HG02970 (cell line): Measurements from ENCODE around the gene SLC41A3.
"Not testable (repeated sequence)": the region's sequence is repeated elsewhere in the genome, so short reads cannot be mapped to it uniquely, and the experiment has no call there.

ENCODE experiments used
- ATAC-seq: cut with Tn5 transposase; IDR thresholded peaks from one replicate; pipeline ENCODE4 v1.9.1; 2021; ENCODE audit warnings: mild to moderate bottlenecking, moderate library complexity, moderate number of reproducible peaks; ENCODE audit not compliant: unreplicated experiment, low FRiP score

SLC41A3 gene

DNA sequence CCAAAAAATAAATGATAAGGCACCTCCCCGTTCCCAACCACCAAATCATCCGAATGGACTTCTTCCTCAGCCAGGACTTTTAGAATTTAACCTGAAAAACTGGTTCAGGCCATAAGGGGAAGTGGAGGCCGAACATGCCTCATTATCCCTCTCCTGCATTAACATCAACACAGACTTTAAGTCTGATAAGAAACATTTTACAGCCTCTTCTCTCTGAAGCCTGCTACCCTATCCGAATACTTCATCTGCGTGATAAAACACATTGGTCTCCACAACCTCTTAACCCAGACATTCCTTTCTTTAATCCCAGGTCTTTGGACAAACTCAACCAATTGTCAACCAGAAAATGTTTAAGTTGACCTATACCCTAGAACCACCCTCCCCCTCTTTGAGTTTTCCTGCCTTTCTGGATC lies 850 bp upstream of the SLC41A3 start:
- no peak for ATAC-seq

DNA sequence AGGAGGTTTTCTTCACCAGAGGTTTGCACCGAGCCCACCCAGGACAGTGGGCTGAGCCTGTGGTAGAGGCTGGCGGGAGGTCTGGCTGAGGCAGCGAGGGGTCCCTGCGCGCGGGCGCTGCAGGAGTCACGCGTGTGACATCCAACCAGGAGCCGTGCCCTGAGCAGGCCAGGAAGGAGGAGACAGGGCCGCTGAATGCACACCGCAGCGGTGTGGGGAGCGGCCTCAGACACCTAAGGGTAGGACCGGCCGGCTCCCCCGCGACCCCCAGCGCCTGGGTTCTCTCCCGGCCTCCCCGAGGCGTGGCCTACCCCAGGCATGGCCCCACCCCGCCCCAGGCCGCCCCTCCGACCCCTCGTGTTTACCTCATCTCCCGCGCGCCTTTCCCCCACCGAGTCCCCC lies 412 bp downstream of the SLC41A3 start:
- peak; percentile 39 for ATAC-seq

DNA sequence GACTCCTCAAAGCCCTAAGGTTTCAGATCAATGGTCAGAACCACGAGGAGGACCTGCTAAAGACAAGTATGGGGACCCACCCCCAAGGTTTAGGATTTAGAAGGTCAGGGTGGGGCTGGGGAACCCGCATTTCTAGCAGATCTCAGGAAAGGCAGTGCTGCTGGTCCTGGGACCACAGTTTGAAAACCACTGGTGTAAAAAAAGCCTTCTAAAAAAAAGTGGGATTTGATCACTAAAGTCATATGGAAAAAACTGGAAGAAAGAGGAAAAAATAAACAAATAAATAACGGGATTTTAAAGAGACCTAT lies 832 bp downstream of the SLC41A3 start:
- ATAC-seq, result no peak

DNA sequence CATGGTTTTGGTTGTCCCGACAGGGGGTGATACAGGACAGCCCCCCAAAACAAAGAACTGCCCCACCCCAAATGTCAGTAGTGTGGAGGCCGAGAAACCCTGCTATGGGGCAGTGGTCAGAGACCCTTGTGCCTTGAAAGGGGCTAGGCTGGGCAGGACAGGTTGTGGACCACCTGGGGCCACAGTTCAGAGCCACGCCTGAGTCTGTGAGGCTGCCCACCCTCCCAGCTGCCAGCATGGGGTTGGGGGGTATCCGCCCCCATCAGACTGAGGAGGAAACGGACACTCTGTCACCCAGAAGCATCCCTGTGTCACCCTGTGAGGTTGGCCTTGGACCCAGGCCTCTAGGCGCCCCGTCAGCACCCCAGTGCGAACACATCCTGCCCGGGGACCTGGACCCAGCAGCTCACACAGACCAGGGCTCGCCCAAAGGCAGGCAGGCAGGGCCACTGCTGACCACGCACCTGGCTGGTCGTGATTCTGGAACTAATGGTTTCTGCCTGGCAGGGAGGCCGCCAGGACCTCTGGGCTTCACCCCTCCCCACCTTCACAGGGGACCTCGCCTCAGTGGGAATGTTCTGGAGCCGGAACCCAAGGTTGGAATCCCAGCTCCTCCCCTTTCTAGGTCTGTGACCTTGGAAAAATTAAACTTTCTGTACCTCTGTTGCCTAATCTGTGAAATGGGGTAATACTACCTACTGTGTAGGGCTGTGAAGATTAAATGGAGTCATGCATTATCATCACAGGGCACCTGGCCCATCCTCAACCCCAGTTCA lies 1.4 kb downstream of the SLC41A3 start:
- ATAC-seq, result no peak

DNA sequence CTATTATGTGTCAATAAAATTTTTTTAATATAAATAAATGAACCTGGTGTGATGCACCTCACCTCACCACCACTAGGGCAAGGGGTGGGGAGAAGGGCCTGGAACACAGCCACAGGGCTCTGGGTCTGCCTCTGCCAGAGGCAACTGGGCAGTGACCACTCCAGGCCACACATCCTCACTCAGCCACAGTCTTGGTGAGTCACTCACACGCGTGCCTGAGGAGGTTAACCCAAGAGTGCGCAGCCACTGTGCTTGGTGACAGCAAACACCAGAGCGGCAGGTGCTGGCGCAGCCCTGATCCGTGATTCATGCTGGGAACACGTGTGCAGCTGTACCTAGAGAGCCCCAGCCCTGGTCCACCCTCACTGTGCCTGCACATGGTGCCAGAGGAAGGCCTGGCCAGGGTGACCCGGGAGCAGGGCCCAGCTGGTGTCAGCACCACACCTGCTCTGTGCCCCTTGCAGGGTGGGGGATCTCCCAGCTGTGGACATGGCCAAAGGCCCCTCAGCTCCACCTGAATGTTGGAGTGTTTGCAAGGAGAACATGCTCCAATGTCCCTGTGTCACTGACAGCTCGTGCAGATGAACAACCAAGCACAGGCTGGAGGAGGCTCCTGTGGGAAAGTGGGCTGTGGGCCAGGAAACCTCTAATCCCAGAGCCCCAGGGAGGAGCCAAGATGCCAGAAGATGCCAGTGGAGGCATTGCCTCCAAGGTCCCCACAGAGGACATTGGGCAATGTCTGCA lies 2.1 kb downstream of the SLC41A3 start:
- ATAC-seq, result no peak

DNA sequence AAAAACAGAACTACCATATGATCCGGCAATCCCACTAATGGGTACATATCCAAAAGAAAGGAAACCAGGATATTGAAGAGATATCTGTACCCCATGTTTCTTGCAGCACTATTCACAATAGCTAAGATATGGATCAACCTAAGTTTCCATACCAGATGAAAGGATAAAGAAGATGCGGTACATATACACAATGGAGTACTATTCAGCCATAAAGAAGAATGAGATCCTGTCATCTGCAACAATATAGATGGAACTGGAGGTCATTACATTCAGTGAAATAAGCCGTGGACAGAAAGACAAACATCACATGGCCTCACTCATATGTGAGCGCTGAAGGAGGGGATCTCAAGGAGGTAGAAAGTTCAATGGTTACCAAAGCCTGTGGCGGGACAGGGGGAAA lies 3.0 kb downstream of the SLC41A3 start:
- ATAC-seq, result no peak

DNA sequence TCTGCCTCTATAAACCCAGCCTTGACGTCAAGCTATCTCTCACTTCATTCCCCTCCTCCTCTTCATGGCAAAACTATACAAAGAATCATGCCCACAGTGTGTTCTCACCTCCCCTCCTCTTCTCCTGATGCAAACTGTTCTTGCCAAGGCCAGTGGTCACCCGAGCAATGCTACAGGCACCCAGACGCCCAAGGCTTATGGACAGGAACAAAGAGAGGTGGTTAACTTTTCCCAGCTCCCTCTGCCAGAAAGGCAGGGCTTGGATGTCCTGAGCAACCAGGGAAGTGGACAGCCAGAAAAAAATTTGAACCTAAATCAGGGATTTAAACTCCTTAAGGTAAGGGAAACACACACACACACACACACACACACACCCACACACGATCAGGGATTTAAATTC lies 5.1 kb downstream of the SLC41A3 start:
- ATAC-seq, result no peak

DNA sequence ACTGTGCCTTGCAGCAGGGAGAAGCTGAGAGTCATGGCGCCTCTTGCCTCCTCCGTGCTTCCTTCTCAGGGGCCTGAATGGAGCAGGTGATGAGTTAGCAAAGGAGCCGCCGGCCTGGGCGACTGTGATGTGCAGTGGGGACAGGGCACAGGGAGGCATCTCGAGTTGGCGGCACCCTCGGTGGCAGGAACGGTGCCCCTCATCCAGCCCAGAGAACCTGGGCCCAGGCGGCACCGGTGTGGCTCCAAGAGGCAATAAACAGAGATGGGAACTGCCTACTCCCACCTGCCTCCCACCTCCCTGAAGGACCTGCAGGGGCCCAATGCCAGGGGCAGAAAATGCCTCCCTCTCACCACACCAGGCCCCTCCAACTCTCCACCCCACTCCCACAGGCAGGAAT lies 6.2 kb downstream of the SLC41A3 start:
- ATAC-seq, result no peak

DNA sequence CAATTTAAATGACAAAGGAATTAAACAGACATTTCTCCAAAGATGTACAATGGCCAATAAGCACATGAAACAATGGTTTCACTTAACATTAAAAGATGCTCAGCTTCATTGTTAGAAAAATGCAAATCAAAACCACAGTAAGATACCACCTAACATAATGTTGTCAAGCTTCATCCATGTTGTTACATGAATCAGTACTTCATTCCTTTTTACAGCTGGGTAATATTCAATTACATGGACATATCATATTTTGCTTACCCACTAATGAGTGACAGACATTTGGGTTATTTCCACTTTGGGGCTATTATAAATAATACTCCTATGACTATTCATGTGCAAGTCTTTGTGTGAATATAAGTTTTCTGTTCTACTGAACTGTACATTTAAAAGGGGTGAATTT lies 7.8 kb downstream of the SLC41A3 start:
- no peak for ATAC-seq

DNA sequence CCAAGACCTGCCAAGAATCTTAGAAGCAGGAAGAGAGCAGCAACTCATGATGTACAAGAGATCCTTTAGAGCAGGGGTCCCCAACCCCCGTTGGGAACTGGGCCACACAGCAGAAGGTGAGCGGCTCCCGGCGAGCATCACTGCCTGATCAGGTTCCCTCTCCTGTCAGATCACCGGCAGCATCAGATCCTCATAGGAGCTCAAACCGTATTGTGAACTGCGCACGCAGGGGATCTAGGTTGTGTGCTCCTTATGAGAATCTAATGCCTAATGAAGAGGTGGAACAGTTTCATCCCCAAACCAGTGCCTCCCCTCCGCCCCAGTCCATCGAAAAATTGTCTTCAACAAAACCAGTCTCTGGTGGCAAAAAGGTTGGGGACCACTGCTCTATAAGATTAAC lies 13.8 kb downstream of the SLC41A3 start:
- ATAC-seq, result no peak

DNA sequence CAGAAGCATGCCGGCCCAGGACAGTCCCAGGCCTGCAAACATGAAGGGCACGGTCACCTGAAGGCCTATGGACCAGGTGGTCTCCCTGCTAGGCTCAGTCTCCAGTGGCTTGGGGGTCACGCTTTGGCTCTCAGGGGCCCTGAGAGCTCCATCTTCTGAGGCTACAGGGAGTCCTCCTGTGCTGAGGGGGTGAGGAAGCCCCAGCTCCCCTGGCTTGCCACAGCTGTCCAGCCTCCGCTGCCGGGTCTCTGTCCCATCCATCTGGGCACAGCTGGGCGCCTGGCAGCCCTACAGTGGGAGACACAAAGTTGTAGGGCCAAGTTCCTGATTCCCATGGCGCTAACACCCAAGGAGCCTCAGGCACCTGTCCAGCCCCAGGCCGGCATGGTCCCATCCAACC lies 16.0 kb downstream of the SLC41A3 start:
- no peak for ATAC-seq

DNA sequence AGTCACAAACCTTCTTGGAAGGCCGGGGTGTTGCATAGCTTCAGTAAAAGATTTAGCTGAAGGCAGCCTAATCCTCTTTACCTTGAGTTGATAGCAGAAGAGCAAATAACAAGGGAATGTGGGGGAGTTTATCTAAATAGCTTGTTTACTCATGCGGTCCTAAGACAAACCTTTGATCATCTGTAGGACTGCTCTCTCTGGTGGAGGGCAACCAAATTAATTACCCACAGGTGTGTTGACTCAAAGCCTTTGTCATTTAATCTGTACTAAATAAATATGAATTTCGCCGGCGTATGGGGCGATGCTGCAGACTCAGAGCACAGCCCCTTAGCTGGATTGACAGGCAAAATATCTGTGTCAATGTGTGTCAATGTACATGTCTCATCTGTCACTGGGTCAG lies 17.2 kb downstream of the SLC41A3 start:
- not testable (repeated sequence) for ATAC-seq

DNA sequence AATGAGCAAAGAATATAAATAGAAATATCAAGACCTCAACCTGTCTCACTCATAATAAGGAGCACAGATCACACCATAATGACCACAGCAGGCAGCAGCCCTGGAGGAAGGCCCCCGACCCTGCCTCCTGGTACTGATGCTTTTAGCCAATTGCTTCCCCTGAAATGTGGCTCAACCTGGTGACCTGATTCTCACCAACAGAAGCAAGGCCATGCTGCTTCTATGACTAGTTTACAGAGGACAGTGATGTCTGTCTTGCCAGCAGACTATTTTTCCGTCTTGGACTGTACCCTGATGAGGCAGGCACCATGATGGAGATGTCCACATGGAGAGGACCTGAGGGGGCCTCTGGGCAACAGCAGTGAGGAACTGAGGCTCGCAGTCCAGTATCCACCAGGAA lies 18.0 kb downstream of the SLC41A3 start:
- no peak for ATAC-seq

DNA sequence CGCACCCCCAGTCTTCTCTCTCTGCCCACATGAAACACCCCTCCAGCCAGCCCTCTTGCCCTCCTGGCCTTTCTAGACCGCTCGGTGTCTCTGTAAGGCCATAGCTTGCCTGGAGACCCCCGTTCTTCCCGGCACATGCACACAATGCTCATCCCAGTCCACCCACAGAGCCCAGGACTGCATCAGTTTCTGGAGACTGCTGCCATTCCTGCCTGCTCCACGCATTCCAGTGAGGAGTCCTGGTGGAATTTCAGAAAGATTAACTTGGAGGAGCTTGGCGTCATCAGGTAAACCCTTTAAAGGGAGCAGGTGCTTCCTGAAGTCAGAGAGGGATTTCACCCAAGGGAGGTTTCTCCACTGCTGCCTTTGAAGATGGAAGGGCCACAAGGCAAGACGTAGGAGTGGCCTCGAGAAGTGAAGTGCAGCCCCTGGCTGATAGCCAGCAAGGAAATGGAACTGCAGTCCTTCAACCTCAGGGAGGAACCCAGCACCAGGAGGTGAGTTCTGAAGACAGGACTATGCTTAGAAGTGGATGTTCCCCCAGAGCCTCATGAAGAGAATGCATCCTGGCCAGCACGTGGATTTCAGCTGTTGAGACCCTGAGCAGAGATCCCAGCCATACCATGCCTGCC lies 19.2 kb downstream of the SLC41A3 start:
- ATAC-seq, result no peak

DNA sequence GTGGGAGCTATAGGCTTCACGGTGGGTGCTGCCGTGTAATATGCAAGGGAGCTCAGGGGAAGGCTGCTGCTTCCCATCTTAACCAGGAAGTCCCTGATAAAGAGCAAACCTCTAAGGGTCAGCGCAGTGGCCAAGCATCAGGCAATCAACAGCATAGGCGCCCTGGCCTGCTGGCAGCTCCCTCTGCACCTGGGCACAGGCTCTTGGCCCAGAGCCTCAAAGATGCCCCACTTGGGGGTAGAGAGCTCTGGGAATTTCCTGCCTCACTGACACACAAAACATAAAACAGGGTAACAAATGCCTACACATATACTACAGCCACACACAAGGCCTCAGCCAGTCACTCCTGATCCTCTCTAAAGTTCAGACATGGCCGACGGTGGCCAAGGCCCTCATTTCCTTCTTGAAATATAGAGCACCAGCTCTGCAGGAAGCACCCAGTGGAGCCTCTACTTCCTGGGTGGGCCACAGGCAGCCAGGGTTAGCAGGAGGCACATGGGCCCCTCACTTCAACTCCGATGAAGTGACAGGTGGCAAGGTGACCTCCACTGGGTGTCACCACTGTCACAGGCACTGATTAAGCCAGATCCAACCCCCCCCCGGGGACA lies 20.5 kb downstream of the SLC41A3 start:
- ATAC-seq, result no peak

DNA sequence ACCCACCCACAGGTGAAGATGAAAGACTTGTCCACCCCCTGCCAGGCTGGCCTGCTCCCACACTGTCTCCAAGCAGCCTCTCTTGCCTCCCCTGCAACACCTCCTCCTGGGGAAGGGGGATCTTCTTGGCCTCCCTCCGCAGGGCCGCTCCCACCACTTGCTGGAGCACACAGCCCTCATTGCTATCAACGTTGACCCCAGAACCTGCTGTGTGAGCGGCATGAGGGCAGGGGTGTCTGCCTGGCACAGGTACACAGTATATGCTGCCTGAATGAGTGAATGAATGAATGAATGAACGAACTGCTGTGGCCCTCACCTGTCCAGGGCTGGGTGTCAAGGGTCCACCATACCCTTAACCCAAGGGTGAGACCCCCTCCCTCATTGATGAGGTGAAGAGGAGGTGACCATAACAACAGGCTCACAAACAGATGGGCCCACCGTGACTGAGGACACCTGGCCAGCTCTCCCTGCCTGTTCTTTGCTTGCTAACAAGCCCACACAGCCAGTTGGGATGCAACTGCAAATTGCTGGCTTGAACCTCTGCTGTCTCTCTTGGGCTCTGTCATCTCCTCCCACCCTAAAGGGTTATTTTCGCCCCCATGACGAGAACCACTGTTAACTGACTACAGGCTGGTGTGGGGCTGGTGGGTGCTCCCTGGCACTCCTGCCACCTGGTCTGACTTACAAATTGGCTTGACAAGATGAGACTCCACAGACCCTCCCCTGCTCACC lies 22.5 kb downstream of the SLC41A3 start:
- ATAC-seq, result no peak

DNA sequence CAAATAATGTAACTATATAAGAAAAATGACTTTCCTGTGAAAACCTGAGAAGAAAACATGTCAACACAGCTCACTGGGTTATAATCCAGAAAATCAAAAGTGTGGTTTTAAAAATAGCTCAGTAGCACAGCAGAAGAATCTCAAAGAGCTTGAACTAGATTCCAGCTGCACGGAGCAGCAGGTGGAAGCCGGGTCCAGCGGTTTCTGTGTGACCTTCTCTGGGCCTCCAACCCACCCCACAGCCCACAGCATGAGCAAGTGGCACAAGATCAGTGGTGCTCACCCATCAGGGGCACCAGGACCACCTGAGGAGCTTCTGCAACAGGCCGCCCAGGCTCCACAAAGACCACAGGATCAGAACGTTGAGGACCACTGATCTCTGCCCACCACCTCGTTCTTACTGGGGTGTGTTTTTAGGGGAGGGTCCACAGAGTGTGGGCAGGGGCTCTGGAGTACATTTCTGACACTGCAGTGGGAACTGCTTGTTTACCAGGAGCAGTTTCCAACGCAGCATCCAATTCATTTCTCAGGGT lies 23.2 kb downstream of the SLC41A3 start:
- no peak for ATAC-seq

DNA sequence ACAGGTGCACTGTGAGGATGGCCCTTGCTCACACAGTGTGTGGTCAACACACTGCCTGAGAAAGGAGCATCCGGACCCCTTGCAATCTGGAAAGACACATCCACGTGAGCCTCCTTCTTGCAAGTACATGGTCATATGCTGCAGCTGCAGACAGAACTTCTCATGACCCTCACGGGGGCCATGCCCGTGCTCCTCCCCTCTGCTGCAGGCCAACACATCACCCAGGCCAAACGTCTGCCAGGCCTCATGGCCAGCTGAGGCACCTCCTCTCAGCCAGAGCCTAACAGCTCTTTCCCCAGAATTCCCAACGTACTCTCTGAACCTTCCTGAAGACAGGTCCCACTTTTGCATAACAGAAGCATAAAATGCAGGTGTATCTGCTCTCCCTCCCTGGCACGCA lies 25.3 kb downstream of the SLC41A3 start:
- ATAC-seq, result no peak

DNA sequence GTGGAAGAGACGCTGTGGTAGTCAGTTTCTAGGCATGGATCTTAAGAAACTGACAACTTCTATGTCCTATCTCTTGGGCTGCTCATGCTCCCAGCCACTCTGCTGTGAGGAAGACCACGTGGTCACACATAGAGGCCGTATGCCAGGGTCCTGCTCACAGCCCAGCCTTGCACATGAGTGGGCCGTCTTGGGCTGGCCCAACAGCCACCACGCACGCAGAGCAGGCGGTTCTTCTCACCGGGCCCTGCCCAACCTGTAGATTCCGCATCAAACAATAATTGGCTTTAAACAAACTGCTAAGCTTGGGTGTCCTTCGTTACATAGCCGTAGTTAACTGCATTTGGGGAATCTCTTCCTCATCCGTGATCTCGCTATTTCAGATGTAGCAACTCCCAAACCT lies 26.0 kb downstream of the SLC41A3 start:
- ATAC-seq, result no peak

DNA sequence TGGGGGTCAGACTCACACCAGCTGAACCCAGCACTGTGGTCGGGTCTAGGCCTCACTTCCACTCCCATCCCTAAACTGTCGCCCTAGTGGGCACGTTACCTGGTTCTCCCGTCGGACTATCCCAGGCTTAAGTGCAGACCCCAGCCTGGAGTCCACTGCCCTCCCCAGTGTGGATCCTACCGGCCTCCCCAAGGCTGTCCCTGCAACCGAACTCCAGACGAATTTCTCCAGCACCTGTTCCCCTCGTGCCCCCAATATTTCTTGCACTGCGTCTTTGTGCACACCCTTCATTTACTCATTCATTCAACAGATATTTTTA lies 26.5 kb downstream of the SLC41A3 start:
- ATAC-seq, result no peak
